IPS DF 4.7 (cell line): Measurements from ENCODE around the gene ROMO1.
"Not testable (repeated sequence)": the region's sequence is repeated elsewhere in the genome, so short reads cannot be mapped to it uniquely, and the experiment has no call there.

Experiments
- DNase-seq: peaks from one replicate; pipeline ENCODE4 v3.0.0-alpha.2; 2013; ENCODE audit warnings: low spot score; ENCODE audit errors: extremely low read depth

Gene ROMO1

GRCh38 chr20:35680452-35681183 is 18.6 kb upstream of the ROMO1 start:
- no peak for DNase-seq

- DNase-seq: no peak
These were observed 17.2 kb upstream of the ROMO1 start for GRCh38 chr20:35681960-35682359.

- DNase-seq: not testable (repeated sequence)
These were observed 13.8 kb upstream of the ROMO1 start for GRCh38 chr20:35685368-35685767.

- not testable (repeated sequence) for DNase-seq
These were observed 12.3 kb upstream of the ROMO1 start for GRCh38 chr20:35686872-35687271.

GRCh38 chr20:35690265-35690664 is 8.9 kb upstream of the ROMO1 start:
- no peak for DNase-seq

GRCh38 chr20:35695245-35695749 is 3.9 kb upstream of the ROMO1 start:
- DNase-seq: no peak

- no peak for DNase-seq
These were observed 3.2 kb upstream of the ROMO1 start for GRCh38 chr20:35695978-35696377.

- DNase-seq: no peak
These were observed 1.4 kb upstream of the ROMO1 start for GRCh38 chr20:35697696-35698297.

- no peak for DNase-seq
These were observed 693 bp upstream of the ROMO1 start for GRCh38 chr20:35698298-35699126.

GRCh38 chr20:35699957-35700624 is 886 bp downstream of the ROMO1 start:
- DNase-seq: no peak

GRCh38 chr20:35700625-35701148 is 1.5 kb downstream of the ROMO1 start:
- no peak for DNase-seq

GRCh38 chr20:35702051-35702823 is 3.0 kb downstream of the ROMO1 start:
- DNase-seq: no peak

- no peak for DNase-seq
These were observed 3.9 kb downstream of the ROMO1 start for GRCh38 chr20:35702824-35703695.

GRCh38 chr20:35704514-35705261 is 5.5 kb downstream of the ROMO1 start:
- DNase-seq: no peak

- not testable (repeated sequence) for DNase-seq
These were observed 6.7 kb downstream of the ROMO1 start for GRCh38 chr20:35705894-35706293.

- not testable (repeated sequence) for DNase-seq
These were observed 7.7 kb downstream of the ROMO1 start for GRCh38 chr20:35706591-35707529.

- DNase-seq: no peak
These were observed 9.3 kb downstream of the ROMO1 start for GRCh38 chr20:35708502-35708901.

- DNase-seq: no peak
These were observed 10.1 kb downstream of the ROMO1 start for GRCh38 chr20:35709259-35709658.
